NCI-H748 treated with DMSO at 0.1 percent for 48 hours (cell line): ENCODE data around the gene CNGA3.
A peak's percentile ranks its signal among the peaks of the same experiment; 100 is the strongest.

Experiments
- DNase-seq: peaks from one replicate; lab custom pipeline; 2025; lab: John Stamatoyannopoulos, UW

Gene CNGA3

DNA sequence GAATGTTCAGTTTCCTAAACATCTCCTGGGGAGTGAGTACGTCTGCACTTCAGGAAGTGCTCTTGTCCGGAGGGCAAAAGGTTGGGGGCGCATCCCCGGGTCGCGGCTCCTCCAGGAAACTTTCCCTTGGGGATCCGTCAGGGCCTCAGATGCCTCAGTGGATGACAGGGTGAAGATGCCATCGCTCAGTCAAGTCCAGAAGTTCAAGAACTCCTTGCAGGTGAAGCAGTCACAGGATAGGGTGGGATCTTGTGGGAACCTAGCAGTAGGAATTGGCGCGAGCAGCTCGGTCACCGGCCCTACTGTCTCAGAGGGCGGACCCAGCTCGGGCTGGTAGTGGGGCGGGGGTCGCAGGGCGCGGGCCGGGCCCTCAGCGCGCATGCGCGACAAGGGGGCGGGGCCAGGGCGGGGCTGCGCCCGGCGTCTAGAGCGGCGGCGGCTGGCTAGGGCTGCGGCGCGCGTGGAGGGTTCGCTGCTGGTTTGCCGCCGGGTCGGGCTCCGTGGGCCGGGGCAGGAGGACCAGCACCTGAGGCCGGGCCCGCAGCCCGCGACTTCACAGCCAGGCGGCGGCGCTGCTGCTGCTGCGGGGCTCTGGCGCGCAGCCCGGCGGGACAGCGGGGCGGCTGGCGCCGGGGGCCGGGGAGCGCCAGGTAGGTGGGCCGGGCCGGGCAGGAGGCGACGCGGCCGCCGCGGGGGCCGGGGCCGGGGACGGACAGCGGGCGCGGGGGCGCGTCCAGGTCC, 98.3 kb downstream of the CNGA3 start, which contains the start of gene INPP4A:
Gene INPP4A, plus strand, starts transcription at position 423 of the 741 bp plus-strand sequence. CDS start 75,191 bp downstream, outside the sequence.
- peak; percentile 15 for DNase-seq

DNA sequence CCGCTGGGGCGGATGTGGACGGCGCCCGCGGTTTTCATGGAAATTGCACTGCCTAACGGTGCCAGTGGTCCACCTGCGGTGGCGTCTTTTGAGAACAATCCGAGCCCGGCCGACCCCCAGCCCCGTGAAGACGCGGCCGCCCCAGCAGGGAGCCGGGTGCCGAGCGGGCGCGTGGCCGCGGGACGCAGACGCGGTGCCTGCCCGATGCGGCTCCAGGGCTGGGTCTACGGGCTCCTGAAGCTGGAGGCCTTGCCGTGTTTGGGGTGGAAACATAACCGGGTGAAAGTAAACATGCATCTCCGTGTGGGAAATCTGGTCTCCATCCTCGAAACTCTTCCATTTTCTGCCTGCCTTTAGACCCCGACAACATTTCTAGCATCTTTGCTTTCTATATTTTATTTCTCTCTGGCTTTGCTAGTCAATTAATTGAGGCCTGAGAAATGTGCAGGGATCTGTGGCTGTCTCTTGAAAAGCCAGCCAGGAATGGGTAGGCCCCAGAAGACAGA, 99.0 kb downstream of the CNGA3 start:
- DNase-seq: no peak

DNA sequence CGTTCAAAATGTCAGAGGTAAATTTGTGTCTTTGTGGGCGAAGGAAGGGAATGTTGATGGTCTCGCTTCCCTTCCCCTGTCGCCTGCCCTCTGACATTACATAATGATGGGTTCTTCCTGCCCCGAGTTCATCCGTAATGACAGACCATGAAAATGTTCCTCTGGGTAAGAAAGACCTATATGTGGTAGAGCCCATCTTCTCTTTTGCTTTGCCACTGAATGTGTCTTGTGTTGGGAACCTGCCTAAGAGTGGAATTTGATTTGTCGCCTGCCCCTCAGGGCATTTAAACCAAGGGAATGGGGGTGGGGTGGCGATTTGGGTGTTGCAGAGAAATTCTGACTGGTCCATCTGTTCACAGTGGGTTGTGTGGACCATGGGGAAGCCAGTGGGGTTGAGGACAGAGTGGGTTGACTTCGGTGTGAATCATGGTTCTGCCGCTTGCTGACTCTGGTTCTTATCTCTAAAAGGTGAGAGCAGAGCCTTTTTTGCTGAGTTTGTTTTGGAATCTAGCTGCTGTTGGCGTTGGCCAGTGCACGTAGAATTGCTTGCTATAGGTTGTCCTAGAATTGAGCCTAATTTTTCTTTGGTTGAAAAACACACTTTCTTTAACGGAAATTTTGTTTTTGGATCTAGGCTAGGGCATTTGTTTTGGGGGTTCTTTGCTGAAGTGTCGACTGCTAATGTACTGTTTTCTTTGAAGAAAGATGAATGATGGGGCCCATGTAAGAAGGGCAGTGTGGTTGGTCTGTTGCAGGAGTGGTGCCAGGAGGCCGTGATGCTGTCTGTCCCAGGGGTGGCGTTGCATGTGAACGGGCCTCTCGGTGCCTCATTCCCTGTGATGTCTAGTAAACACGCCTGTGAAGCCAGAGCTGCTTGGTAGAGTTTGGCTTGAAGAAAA, 99.7 kb downstream of the CNGA3 start:
- DNase-seq: no peak

DNA sequence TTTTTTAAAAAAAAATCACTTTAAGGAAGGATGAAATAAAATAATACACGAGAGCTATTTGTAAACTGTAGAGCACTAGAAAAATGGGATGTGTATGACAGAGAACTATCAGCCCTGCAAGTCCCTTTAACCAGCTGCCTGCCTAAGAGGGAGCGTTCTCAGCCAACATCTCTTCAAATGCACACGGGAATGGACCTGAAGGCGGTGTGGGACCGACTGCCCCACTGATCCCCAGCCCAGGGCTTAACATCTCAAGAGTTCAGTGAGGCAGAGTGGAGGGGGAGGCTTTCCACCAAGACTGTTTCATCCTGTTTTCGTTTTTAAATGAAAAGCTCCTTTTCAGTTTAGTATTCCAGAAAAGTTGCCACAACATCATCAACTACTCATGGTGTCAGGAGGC, 100.6 kb downstream of the CNGA3 start:
- no peak for DNase-seq
